ENCODE data around the gene RAD51B.

GRCh38 chr14:68598089-68598488 is 778.5 kb downstream of the RAD51B start:
- TF ChIP-seq, protein P1, sequence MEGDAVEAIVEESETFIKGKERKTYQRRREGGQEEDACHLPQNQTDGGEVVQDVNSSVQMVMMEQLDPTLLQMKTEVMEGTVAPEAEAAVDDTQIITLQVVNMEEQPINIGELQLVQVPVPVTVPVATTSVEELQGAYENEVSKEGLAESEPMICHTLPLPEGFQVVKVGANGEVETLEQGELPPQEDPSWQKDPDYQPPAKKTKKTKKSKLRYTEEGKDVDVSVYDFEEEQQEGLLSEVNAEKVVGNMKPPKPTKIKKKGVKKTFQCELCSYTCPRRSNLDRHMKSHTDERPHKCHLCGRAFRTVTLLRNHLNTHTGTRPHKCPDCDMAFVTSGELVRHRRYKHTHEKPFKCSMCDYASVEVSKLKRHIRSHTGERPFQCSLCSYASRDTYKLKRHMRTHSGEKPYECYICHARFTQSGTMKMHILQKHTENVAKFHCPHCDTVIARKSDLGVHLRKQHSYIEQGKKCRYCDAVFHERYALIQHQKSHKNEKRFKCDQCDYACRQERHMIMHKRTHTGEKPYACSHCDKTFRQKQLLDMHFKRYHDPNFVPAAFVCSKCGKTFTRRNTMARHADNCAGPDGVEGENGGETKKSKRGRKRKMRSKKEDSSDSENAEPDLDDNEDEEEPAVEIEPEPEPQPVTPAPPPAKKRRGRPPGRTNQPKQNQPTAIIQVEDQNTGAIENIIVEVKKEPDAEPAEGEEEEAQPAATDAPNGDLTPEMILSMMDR (IDR thresholded peaks at IDR 0.05) = no peak
- TF ChIP-seq POLR2A (IDR thresholded peaks at IDR 0.05) = no peak
